RWPE1 (cell line): ENCODE measurements around the gene COLQ.

Experiments
- CTCF ChIA-PET: fragments of 350-600 bp; sonication (Branson Sonifier 250); formaldehyde crosslinking; extraction: SDS; loops from one replicate; lab custom pipeline; 2021; lab: Yijun Ruan, JAX
- POLR2A ChIA-PET: fragments of 400-600 bp; formaldehyde crosslinking; extraction: SDS; loops from one replicate; lab custom pipeline; 2020; ENCODE audit warnings: antibody characterized with exemption; ENCODE audit not compliant: low non-redundant PET; lab: Yijun Ruan, JAX
- DNase-seq: peaks from one replicate; pipeline ENCODE4 v3.0.0; 2012; ENCODE audit warnings: low spot score
- H3K27ac ChIP-seq: fragments of 450-650 bp; 2 replicates; pipeline ENCODE4 v1.5.1; 2017
- TF ChIP-seq, protein P1 (sequence below): fragments of 450-650 bp; conservative IDR thresholded peaks from 2 replicates; pipeline ENCODE4 v1.5.1; 2017; ENCODE audit warnings: low read depth, mild to moderate bottlenecking

COLQ gene

DNA sequence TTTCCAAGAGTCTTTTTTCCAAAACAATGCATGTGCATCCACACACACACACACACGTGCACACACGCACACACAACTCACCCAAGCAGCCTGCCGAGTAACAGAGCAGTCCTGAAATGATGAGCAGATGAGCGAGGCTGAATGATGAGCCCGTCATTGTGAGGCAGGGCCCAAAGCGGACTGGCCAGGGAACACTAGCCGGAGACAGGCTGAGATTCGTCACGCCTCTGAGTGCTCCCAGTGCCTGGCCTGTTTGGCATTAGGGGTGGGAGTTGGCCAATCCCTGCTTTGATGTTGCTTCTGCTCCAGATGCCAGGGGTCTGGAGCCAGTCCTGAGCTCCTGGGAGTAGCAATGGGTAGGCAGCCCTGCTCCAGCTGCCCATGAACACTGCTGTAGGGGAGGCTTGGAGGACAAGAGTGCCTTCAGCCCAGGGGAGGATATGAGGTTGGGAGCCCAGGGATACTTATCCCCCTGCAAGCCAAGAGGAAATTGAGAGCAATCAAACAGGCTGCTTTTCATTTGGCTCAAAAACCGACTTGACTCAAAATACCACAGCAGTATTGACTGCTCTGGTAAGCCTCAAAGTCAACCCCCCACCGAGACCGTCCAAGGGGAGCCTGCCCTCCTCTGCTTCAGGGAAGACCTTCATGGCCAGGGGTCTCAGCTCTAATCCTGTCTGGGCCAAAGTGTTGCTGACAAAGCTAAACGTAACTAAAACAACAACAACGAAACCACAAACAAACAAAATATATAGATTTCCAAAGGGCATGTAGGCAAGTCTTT is 22.9 kb downstream of the COLQ start:
- no peak for DNase-seq
- POLR2A ChIA-PET = no interaction called here
- H3K27ac ChIP-seq = no peak overlapping the region
- TF ChIP-seq, protein P1, sequence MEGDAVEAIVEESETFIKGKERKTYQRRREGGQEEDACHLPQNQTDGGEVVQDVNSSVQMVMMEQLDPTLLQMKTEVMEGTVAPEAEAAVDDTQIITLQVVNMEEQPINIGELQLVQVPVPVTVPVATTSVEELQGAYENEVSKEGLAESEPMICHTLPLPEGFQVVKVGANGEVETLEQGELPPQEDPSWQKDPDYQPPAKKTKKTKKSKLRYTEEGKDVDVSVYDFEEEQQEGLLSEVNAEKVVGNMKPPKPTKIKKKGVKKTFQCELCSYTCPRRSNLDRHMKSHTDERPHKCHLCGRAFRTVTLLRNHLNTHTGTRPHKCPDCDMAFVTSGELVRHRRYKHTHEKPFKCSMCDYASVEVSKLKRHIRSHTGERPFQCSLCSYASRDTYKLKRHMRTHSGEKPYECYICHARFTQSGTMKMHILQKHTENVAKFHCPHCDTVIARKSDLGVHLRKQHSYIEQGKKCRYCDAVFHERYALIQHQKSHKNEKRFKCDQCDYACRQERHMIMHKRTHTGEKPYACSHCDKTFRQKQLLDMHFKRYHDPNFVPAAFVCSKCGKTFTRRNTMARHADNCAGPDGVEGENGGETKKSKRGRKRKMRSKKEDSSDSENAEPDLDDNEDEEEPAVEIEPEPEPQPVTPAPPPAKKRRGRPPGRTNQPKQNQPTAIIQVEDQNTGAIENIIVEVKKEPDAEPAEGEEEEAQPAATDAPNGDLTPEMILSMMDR = no peak
- CTCF ChIA-PET = no interaction called here

DNA sequence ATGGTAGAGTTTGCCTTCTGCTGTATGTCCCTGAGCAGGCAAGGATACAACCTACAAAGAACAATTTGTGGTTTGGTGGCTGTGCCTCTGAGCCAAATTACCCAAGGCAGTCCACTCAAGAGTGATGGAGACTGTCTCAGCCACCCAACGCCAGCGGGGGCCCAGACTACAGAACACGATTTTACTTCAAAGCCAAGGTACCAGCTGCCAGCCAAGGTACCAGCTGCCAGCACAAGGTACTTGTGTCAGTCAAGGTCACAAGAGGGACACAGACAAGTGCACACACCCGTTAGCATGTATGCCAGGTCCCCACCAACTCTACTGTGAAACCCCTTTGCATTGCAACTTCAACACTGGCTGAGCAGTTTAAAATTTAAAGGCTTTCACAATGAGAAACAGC is 23.5 kb downstream of the COLQ start:
- CTCF ChIA-PET = no interaction called here
- no peak for DNase-seq
- POLR2A ChIA-PET = no interaction called here
- TF ChIP-seq, protein P1 = no peak
- H3K27ac ChIP-seq = no peak overlapping the region

DNA sequence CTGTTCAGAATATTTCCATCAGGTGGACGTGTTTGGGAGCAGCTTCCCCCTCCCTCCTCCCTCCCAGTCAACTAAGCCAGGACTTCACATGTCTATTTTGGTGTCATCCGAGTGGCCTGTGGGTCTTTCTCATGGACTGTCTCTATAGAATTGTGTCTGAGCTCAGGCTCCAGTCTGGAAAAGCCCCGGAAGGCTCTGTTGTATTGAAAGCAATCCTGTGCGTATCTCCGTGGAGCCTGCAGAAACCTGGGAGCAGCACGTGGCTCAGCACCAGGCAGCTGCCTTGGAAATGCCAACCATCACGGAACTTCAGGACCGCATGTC is 25.2 kb downstream of the COLQ start:
- TF ChIP-seq, protein P1 = no peak
- DNase-seq = no peak
- ChIA-PET POLR2A (no interaction called here), CTCF (no interaction called here)
- no peak overlapping the region for H3K27ac ChIP-seq

DNA sequence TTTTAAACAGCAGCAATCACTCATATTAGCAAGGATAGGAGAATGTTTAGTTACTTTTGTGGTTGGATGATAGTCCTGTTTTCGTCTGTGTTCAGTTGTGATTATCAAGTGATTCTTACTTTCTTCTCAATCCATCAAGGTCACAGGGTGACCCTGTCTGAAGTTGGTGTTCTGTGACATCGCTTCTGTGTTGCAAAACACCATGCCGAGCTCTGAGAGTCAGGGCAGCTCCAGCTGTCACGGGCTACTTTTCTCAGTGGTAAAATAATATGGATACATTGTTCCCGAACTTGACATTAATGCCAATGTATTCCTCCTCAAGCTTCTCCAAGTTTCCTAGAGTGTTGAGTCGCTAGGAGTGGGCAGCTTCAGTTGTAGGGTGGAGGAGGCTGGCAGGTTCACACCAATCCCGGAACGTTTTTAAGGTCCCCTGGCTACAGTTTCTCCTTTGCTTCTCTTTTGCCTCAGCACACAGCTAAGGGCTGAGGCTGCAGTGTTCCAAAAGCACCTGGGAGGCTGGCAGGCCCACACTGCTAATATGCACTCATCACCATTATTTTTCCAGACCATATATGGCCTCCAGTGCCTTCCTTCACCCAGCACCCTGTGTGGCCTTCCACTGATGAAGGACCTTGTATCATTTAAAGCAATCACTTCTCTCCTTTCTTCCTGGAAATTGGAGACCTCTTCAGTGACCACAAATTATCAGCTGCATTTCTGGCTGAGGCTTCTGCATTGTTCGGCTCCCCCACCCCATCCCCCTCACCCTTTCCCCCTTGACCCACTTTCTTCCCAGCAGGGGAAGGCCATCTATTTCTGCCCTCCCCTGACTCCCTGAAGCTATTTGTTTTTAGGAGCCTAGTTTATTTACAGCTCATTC is 25.8 kb downstream of the COLQ start:
- CTCF ChIA-PET = interaction anchor here (0.6 kb wide), 1 partner anchor 69 kb away, joined by 3 read pairs; no protein-coding TSS in a partner anchor
- DNase-seq = no peak
- TF ChIP-seq, protein P1 = no peak
- H3K27ac ChIP-seq = no peak overlapping the region
- POLR2A ChIA-PET = no interaction called here

DNA sequence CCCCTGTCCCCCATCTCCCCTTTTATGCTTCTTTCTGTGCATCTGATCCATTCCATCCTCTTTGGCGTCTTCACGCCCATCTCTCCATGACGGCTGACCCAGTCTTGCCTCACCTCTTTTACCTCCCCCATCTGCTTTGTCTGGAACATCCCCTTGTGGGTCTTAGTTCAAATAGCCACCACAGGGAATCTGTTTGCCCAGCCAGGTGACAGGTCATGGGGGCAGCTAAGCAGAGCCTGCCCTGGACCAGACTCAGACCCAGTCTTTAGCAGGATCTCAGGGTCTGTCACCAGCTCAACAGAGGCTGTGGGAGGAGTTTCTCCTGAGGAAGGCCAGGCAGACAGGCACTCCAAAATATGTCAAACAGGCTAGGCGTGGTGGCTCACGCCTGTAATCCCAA is 28.1 kb downstream of the COLQ start:
- ChIA-PET CTCF (interaction anchor here (0.6 kb wide), 1 partner anchor 225 kb away, joined by 3 read pairs; no protein-coding TSS in a partner anchor), POLR2A (no interaction called here)
- TF ChIP-seq, protein P1 = no peak
- no peak for DNase-seq
- H3K27ac ChIP-seq = no peak overlapping the region

DNA sequence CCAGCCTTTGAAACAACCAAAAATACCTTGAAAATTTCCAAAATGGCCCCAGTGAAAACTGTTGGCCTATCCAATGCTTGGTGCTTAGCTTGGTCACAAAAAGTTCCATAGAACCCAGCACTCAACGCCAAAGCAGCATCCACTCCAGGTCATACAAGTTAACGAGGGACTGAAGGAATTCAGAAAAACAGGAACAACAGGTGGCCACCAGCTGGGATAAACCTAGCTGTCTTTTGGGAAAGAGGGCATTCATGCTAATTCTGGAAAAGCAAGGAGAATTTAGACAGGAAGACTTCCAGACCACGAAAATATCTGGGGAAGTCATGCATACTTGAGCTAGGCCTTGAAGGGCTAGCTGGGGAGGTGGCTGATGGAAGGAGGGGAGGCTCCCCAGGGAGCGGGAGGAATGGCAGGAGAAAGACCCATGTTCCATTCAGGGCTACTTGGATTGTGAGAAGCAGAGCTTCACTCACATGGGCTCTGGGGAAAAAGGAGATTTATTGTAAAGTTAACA is 28.6 kb downstream of the COLQ start:
- no peak for DNase-seq
- POLR2A ChIA-PET = no interaction called here
- CTCF ChIA-PET = interaction anchor here (0.6 kb wide), 1 partner anchor 225 kb away, joined by 3 read pairs; no protein-coding TSS in a partner anchor
- H3K27ac ChIP-seq = no peak overlapping the region
- TF ChIP-seq, protein P1 = no peak
